SIG-M5 (cell line): ENCODE data around the gene SEL1L3.

Source experiments
- DNase-seq: peaks from one replicate; lab custom pipeline; 2025; lab: John Stamatoyannopoulos, UW

SEL1L3 gene

GRCh38 chr4:25729564-25729963 lies 133.2 kb downstream of the SEL1L3 start:
- DNase-seq = no peak

DNA sequence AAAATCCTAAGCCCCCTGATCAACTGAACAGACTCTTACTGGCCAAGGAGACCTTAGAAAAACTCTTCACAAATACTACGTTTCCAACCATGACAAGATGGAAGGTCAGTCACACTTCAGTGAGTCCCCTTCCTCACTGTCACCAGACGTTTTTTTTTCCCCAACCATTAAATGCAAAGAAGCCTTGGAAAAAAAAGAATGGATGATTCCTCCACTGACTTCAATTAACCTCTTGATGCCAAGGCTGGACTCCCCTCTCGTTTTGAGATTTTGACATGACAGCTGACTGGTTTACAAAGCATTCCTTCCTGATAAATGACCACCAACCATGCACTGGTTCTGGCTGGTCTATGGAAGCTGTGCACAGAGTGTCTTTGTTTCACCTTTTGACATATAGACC lies 133.9 kb downstream of the SEL1L3 start:
- DNase-seq = no peak

- no peak for DNase-seq
Measured at GRCh38 chr4:25727711-25728493, 134.9 kb downstream of the SEL1L3 start.

GRCh38 chr4:25725870-25726269 lies 136.9 kb downstream of the SEL1L3 start:
- no peak for DNase-seq

DNA sequence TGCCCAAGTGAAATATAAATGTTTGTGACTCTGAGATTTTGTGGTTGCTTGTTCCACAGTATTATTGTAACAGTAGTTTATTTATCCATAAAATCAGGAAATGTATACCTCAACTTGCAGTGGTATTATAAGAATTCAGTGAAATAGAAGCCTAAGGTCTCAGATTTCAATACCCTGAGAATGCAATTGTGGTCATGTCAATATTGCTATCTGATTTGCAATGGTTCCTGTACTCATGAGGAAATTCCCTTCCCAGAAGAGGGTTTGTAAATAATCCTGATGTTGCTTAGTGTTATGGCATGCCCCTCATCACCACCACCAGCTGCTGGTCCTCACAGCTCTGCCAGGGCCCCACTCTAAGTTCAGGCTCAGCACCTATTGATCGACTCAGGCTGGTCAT lies 139.4 kb downstream of the SEL1L3 start:
- no peak for DNase-seq

GRCh38 chr4:25722964-25723363 lies 139.8 kb downstream of the SEL1L3 start:
- DNase-seq = no peak

- no peak for DNase-seq
Measured at GRCh38 chr4:25713812-25714211, 149.0 kb downstream of the SEL1L3 start.

GRCh38 chr4:25712611-25713010 lies 150.2 kb downstream of the SEL1L3 start:
- no peak for DNase-seq

DNA sequence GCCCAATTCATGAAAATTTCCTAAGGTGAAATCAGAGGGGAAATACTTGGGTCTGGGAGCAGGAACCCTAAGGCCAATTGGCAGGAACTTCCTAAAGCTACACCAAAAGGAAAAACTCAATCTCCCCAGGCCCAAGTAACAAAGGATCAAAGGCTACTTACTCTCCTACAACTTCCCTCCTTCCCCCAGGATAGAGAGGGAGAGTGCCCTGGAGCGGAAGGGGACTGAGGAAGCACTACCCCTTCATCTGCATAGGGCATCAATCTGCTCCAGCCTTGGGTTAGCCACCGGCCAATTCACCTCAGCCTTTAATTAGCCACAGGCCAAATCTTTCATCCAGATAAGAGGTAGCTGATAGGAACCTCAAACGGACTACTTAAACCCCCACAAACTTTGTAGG lies 152.2 kb downstream of the SEL1L3 start:
- DNase-seq = no peak

GRCh38 chr4:25704516-25704915 lies 158.3 kb downstream of the SEL1L3 start:
- no peak for DNase-seq

GRCh38 chr4:25703731-25704388 lies 158.9 kb downstream of the SEL1L3 start:
- no peak for DNase-seq

- no peak for DNase-seq
Measured at GRCh38 chr4:25702848-25703247, 159.9 kb downstream of the SEL1L3 start.

- no peak for DNase-seq
Measured at GRCh38 chr4:25700661-25701060, 162.1 kb downstream of the SEL1L3 start.

GRCh38 chr4:25697516-25697915 lies 165.3 kb downstream of the SEL1L3 start:
- no peak for DNase-seq
